Medulla oblongata (tissue), 1 donor: ENCODE measurements around the gene VGLL3.
"Not testable (repeated sequence)": the region's sequence is repeated elsewhere in the genome, so short reads cannot be mapped to it uniquely, and the experiment has no call there.

Source experiments
- DNase-seq: peaks from one replicate; pipeline ENCODE4 v3.0.0-alpha.2; 2015; ENCODE audit errors: extremely low spot score

The VGLL3 gene

GRCh38 chr3:86989611-86990010, 1.3 kb downstream of the VGLL3 start:
- no peak for DNase-seq

GRCh38 chr3:86989006-86989405, 1.9 kb downstream of the VGLL3 start:
- no peak for DNase-seq

GRCh38 chr3:86988235-86988634, 2.7 kb downstream of the VGLL3 start:
- DNase-seq: no peak

- no peak for DNase-seq
Measured at GRCh38 chr3:86987421-86987715, 3.6 kb downstream of the VGLL3 start.

GRCh38 chr3:86986671-86987420, 4.1 kb downstream of the VGLL3 start:
- no peak for DNase-seq

- no peak for DNase-seq
Measured at GRCh38 chr3:86985181-86985826, 5.6 kb downstream of the VGLL3 start.

GRCh38 chr3:86984271-86984670, 6.7 kb downstream of the VGLL3 start:
- DNase-seq: no peak

GRCh38 chr3:86982883-86983282, 8.1 kb downstream of the VGLL3 start:
- DNase-seq: no peak

GRCh38 chr3:86978111-86978551, 12.8 kb downstream of the VGLL3 start:
- DNase-seq: no peak

GRCh38 chr3:86976219-86976618, 14.7 kb downstream of the VGLL3 start:
- no peak for DNase-seq

- not testable (repeated sequence) for DNase-seq
Measured at GRCh38 chr3:86974177-86974576, 16.8 kb downstream of the VGLL3 start.

GRCh38 chr3:86973440-86973839, 17.5 kb downstream of the VGLL3 start:
- no peak for DNase-seq

GRCh38 chr3:86969500-86970189, 21.3 kb downstream of the VGLL3 start:
- DNase-seq: peak; percentile 36

GRCh38 chr3:86968244-86968932, 22.6 kb downstream of the VGLL3 start:
- DNase-seq: no peak

- no peak for DNase-seq
Measured at GRCh38 chr3:86967062-86967461, 23.9 kb downstream of the VGLL3 start.

GRCh38 chr3:86965166-86965565, 25.8 kb downstream of the VGLL3 start:
- no peak for DNase-seq

- no peak for DNase-seq
Measured at GRCh38 chr3:86963611-86964010, 27.3 kb downstream of the VGLL3 start.

- DNase-seq: no peak
Measured at GRCh38 chr3:86961297-86961696, 29.7 kb downstream of the VGLL3 start.

- no peak for DNase-seq
Measured at GRCh38 chr3:86960550-86960949, 30.4 kb downstream of the VGLL3 start.

GRCh38 chr3:86958534-86958933, 32.4 kb downstream of the VGLL3 start:
- DNase-seq: no peak

- no peak for DNase-seq
Measured at GRCh38 chr3:86954747-86955146, 36.2 kb downstream of the VGLL3 start.

- DNase-seq: no peak
Measured at GRCh38 chr3:86954226-86954625, 36.7 kb downstream of the VGLL3 start.
